ENCODE data around the gene EEA1. TPM values are rescaled to one million over a fixed set of nuclear protein-coding genes. Genes with fewer than 3 reads are reported as not detected.
A peak's percentile ranks its signal among the peaks of the same experiment; 100 is the strongest.

EEA1 gene
- total and polyA plus RNA-seq, 7 donors, result 4.1 to 51.8 (median 27.7) TPM

DNA sequence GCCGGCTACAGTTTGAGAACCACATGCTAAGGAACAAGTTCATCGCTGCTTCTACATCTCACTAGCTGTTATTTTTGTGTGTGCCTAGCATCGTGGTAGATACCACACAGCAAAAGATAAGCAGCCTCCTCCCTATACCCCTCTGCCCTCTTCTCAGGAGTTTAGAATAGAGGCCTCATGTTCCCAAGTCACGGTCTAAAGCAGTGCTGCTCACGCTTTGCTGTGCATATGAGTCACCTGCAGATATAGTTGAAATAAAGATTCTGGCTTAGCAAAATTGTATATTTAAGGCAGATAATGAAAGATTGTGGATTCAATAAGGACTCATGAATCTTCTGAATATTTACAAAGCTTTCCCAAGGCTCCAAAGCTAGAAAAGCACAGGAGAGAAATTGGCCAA lies 198.3 kb downstream of the EEA1 start:
- Histone ChIP-seq H3K9me3 (no peaks in the 10 kb centered on the region), H3K4me3 (no peak overlapping the region), H3K36me3 (ENCODE audit: insufficient read depth in 1 of 2, low read depth in 1 of 2) (no peaks in the 10 kb centered on the region), H3K27me3 (ENCODE audit: insufficient read depth in 3 of 3, low read length in 2 of 3) (peaks cover 0 to 7% (median 0%) of the 10 kb centered on the region in 3 donors), H3K4me1 (peaks cover 4% of the 10 kb centered on the region), H3K27ac (no peak overlapping the region)
- DNase-seq, result no peak
- intact Hi-C loops (cut with DNase I), result no loop called here
- no peak for ATAC-seq
- no peak for TF ChIP-seq CTCF (IDR thresholded peaks at IDR 0.05)
- WGBS, 3 donors, result 92 to 98% (median 92%) methylated on average over 5 of the region's 5 CpGs

- Histone ChIP-seq H3K4me3 (no peak overlapping the region), H3K4me1 (no peaks in the 10 kb centered on the region), H3K27ac (no peak overlapping the region), H3K27me3 (ENCODE audit: insufficient read depth in 3 of 3, low read length in 2 of 3) (peaks cover 0 to 2% (median 0%) of the 10 kb centered on the region in 3 donors), H3K9me3 (peaks cover 2% of the 10 kb centered on the region), H3K36me3 (ENCODE audit: insufficient read depth in 1 of 2, low read depth in 1 of 2) (no peaks in the 10 kb centered on the region)
- intact Hi-C loops (cut with DNase I), result no loop called here
- 17 to 29% (median 25%) methylated on average over 1 of the region's 1 CpG for WGBS, 3 donors
- TF ChIP-seq CTCF (IDR thresholded peaks at IDR 0.05), result no peak
- ATAC-seq (peak in 1 of 4 donors; percentile 43), DNase-seq (no peak)
Measured at GRCh38 chr12:92729773-92730305, 199.3 kb downstream of the EEA1 start.

DNA sequence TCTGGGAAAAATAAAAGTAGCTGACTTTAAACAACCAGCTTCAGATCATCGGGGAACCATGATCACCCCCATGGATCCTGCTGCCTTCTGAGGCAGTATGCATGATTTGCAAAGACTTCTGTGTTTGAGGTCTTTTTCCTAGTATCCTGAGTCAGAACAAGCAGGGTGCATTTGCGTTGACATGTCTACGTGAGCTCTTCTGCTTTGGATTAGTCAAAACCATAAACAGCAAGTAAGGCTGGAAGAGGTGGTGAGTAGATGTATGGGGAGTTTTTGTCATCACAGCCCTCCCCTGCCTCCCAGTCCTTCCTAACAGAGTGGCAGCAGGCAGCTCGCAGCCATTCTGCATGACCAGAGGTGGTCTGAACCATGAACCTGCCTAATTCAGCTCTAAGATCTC lies 202.2 kb downstream of the EEA1 start:
- Histone ChIP-seq H3K9me3 (peaks cover 6% of the 10 kb centered on the region), H3K4me3 (no peak overlapping the region), H3K27me3 (ENCODE audit: insufficient read depth in 3 of 3, low read length in 2 of 3) (no peaks in the 10 kb centered on the region), H3K4me1 (no peaks in the 10 kb centered on the region), H3K36me3 (ENCODE audit: insufficient read depth in 1 of 2, low read depth in 1 of 2) (no peaks in the 10 kb centered on the region), H3K27ac (no peak overlapping the region)
- 84 to 93% (median 88%) methylated on average over 4 of the region's 4 CpGs for whole genome bisulfite sequencing, 3 donors
- intact Hi-C loops (cut with DNase I), result no loop called here
- ATAC-seq (no peak), DNase-seq (no peak)
- TF ChIP-seq CTCF (IDR thresholded peaks at IDR 0.05), result no peak

GRCh38 chr12:92722897-92723296 lies 206.2 kb downstream of the EEA1 start:
- Histone ChIP-seq H3K27me3 (ENCODE audit: insufficient read depth in 3 of 3, low read length in 2 of 3) (no peaks in the 10 kb centered on the region), H3K4me1 (no peaks in the 10 kb centered on the region), H3K36me3 (ENCODE audit: insufficient read depth in 1 of 2, low read depth in 1 of 2) (no peaks in the 10 kb centered on the region), H3K9me3 (peaks cover 6% of the 10 kb centered on the region), H3K4me3 (no peak overlapping the region), H3K27ac (no peak overlapping the region)
- DNase-seq, result no peak
- 83 to 87% (median 85%) methylated on average over 3 of the region's 3 CpGs for WGBS, 3 donors
- TF ChIP-seq CTCF (IDR thresholded peaks at IDR 0.05), result no peak
- intact Hi-C loops (cut with DNase I), result no loop called here
- no peak for ATAC-seq

- 36 to 59% (median 36%) methylated on average over 1 of the region's 1 CpG for WGBS, 3 donors
- Histone ChIP-seq H3K27me3 (ENCODE audit: insufficient read depth in 3 of 3, low read length in 2 of 3) (no peaks in the 10 kb centered on the region), H3K36me3 (ENCODE audit: insufficient read depth in 1 of 2, low read depth in 1 of 2) (no peaks in the 10 kb centered on the region), H3K4me1 (no peaks in the 10 kb centered on the region), H3K9me3 (peaks cover 6% of the 10 kb centered on the region), H3K27ac (no peak overlapping the region), H3K4me3 (no peak overlapping the region)
- ATAC-seq, result no peak
- no peak for DNase-seq
- intact Hi-C loops (cut with DNase I), result no loop called here
- TF ChIP-seq CTCF (IDR thresholded peaks at IDR 0.05), result no peak
Measured at GRCh38 chr12:92721656-92722055, 207.4 kb downstream of the EEA1 start.

All from psoas muscle (tissue), 8 donors.